GM19438 (cell line): Measurements from ENCODE around the gene TUBB3.
"Not testable (repeated sequence)": the region's sequence is repeated elsewhere in the genome, so short reads cannot be mapped to it uniquely, and the experiment has no call there.

ENCODE experiments used
- ATAC-seq: cut with Tn5 transposase; IDR thresholded peaks from one replicate; pipeline ENCODE4 v1.9.1; 2021; ENCODE audit warnings: low read depth; ENCODE audit not compliant: unreplicated experiment

Gene TUBB3

GRCh38 chr16:89915303-89916232 lies 7.6 kb upstream of the TUBB3 start:
- no peak for ATAC-seq

- ATAC-seq, result peak; percentile 79
These were observed 5.2 kb upstream of the TUBB3 start for GRCh38 chr16:89917773-89918452.

- no peak for ATAC-seq
These were observed 4.4 kb upstream of the TUBB3 start, which contains the start of gene MC1R for GRCh38 chr16:89918453-89919347. Gene MC1R (plus strand): TSS chr16:89918862. CDS start chr16:89919259, 397 bp downstream.

- no peak for ATAC-seq
These were observed 3.4 kb upstream of the TUBB3 start for GRCh38 chr16:89919535-89920406.

- no peak for ATAC-seq
These were observed 2.4 kb upstream of the TUBB3 start for GRCh38 chr16:89920723-89921122.

DNA sequence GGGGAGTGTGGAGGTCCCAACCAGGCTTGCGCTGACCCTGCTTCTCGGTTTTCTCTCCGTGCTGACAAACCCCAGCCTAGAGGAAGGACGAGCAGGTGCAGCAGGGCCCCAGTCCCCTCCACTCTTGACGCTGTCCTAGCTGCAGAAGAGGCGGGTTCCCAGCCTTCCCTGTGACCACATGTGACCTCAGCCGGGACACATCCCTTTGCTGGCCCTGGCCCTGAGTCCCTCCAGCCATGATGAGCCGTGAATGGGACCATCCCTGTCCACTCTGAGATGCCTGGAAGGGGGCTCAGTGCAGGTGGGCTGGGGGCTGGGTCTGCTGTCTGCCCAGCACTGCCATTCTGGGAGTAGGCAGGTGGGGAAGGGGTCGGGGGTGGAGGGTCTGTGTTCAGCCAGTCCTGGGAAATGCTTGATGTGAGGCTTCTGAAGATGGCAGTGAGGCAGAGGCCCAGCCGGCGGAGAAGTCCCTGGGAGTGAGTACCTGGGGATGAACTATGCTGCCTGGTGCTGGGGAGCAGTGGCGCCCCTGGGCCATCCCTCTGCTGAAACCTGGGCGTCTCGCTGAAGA lies 1.9 kb upstream of the TUBB3 start:
- ATAC-seq, result no peak

- ATAC-seq, result no peak
These were observed 1.3 kb upstream of the TUBB3 start for GRCh38 chr16:89921702-89922476.

DNA sequence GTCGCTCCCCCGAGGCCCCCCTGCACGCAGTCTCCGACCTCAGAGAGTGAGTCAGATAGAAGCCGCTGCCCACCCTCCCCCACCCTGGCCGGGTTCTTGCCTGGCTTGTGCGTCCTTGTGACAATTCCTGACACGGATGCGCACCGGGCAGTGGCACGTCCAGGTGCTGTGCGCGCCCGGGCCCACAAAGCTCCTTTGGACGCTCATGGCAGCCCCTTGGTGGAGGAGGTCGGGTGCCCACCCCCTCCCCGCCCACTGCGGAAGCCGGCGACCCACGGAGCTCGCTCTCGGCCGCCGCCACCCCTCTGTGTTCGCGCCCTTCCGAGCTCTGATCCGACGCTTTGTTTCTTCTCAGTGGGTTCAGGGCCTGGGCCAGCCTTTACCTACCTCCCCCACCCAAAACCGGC lies 662 bp upstream of the TUBB3 start:
- no peak for ATAC-seq

DNA sequence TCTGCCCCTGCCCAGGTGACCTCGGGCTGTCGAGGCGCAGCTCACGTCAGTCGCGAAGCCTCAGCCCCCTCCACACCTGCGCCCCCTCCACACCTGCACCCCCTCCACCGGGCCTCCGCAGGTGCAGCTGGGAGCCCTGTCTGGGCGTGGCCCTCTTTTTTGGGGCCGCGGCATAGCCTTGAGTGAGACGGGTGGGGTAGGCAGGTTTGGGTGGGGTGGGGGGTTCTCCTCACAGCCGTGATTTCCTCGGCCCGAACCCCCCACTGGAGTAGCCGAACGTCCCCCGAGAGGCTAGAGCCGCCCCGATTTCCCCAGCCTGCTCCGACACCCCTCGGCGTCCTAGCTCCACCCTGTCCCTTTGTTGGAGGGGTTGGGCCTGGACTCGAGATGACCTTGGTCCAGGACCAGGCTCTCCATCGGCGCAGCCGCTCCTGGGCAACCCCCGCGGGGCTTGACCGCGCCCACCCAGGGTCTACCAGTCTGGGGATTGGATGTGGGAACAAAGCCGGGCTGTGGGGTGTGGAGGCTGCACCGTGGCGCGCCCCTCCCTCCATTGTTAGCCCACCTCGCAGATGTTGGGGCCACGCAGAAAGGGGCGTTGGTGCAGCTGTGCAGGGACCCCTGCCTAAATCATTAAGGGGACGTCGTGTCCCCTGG lies 626 bp downstream of the TUBB3 start:
- no peak for ATAC-seq

DNA sequence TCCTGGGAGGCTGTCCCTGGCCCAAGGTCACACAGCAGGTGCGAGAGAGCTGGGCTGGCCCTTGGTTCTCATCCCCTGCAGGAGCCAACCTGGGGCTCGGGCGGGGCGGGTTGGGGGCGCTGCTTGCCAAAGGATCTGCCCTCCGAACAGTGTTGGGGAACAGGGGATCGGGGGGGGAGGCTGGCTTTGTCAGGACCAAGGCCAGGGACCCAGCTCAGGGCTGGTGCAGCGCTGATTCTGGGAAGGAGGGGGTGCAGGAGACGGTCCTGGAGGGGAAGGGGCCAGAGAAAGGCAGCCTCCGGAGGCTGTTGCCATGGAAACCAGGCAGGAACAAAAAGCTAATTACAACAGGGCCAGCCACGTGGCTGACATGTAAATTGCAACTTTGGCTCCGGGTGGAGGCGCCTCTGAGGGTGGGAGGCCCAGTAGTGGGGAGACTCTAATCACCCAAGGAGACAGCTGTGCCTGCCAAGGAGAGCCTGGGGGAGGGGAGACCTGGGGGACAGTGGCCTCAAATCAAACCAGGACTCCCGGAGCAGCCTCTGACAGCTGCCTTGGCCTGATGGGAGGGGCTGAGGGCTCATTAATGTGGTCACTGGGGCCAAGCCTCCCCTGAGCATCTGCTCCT lies 1.3 kb downstream of the TUBB3 start:
- ATAC-seq, result no peak

- ATAC-seq, result no peak
These were observed 1.8 kb downstream of the TUBB3 start for GRCh38 chr16:89924925-89925307.

DNA sequence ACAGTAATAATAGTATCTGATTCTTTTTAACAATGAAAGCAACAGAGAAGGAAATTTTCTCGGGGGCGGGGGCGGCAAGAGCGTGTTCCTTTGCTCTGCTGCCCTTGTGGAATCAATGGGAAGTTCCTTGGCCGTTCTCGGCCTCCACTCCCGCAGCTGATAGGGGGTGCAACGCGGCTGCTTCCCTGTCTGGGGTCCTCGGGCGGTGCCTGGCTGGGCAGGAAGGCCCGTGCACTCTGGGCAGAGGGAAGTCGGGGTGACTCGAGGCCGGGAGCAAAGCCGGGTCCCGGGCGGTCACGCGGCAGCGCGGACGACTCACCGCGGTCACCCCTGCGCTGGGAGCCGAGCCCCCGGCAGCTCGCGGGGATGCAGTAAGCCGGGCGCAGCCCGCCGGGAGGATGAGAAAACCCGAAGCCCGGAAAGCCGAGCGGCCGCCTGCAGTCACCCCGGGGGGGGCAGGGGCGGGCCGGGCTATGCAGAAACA lies 2.5 kb downstream of the TUBB3 start:
- no peak for ATAC-seq

DNA sequence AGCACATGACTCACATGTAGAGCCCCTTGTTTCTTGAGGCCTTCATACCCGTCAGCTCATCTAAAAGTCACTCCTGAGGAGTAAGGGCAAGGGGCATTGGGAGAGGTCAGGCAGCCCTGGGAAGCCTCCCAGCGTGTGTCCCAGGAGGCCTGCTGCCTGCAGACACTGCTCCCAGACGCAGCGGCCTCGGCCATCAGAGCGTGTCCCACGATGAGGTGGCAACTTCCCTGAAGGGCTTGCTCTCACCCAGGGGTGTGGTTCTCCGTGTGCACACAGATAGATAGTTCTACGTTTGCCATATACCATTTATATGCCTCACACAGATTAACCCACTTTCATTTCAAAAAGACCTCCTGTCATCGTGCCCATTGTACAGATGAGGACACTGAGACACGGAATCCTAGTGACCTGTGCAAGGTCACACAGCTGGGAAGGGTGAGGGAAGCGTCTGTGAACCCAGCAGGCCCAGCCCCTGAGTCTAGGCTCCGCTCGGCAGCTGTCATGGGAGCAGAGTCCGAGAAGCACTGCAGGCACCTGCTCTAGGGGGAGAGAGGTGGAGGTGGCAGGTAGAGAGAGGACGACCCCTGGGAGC lies 8.3 kb downstream of the TUBB3 start:
- ATAC-seq, result no peak

DNA sequence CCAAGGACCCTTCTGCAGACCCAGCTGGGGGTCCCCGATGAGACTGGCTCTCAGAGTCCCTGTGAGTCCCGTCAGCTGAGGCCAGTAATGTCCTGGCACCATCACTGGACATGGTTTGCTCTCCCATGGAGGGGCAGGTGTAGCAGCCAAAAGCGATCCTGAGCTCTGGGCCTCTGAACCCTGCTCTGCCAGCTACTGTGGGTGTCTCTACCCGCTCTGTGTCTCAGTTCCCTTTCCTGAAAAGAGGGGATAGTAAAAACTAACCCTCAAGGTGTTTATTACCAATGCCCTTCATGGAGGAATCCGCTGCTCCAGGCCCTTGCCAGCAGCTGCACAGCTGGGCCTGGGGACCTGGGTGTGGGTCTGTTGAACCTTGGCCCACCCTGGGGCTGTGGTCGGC lies 8.8 kb downstream of the TUBB3 start:
- no peak for ATAC-seq

DNA sequence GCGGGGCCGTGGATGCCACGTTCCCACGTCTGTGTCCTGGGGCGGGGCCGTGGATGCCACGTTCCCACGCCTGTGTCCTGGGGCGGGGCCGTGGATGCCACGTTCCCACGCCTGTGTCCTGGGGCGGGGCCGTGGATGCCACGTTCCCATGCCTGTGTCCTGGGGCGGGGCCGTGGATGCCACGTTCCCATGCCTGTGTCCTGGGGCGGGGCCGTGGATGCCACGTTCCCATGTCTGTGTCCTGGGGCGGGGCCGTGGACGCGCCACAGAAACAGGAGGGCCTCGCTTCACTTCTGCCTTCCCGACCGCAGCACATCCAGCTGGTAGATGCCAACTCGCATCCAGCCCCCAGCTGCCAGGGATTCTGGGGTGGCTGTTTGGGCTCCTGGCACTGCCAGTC lies 10.9 kb downstream of the TUBB3 start:
- ATAC-seq, result not testable (repeated sequence)

GRCh38 chr16:89934611-89935553 lies 11.7 kb downstream of the TUBB3 start:
- no peak for ATAC-seq
